Lung (tissue), 12 donors: ENCODE data around the gene EIF4EBP2. TPM values are rescaled to one million over a fixed set of nuclear protein-coding genes. Genes with fewer than 3 reads are reported as not detected.

Experiments
- ATAC-seq: fragments of 200-7000 bp; cut with Tn5 transposase; one replicate; pipeline ENCODE4 v1.9.1; 2020; ENCODE audit warnings: moderate number of reproducible peaks; ENCODE audit not compliant: insufficient read depth, low FRiP score
- DNase-seq, 3 donors: peaks; one replicate each; pipeline ENCODE4 v3.0.0-alpha.2; 2013 to 2017
- H3K27ac ChIP-seq, 2 donors: one replicate each; pipeline ENCODE4 v1.5.1; 2013; ENCODE audit warnings: mild to moderate bottlenecking in 2 of 2, moderate library complexity in 2 of 2, control low read depth in 1 of 2, inconsistent platforms in 1 of 2, low read depth in 1 of 2, low read length in 1 of 2
- H3K27me3 ChIP-seq, 3 donors: one replicate each; pipeline ENCODE4 v1.5.1; 2013; ENCODE audit warnings: low read length in 2 of 3; ENCODE audit not compliant: control insufficient read depth in 3 of 3, insufficient read depth in 3 of 3
- H3K36me3 ChIP-seq, 4 donors: one replicate each; pipeline ENCODE4 v1.5.1; 2013; ENCODE audit warnings: low read length in 4 of 4, mild to moderate bottlenecking in 1 of 4, moderate library complexity in 1 of 4; ENCODE audit not compliant: control insufficient read depth in 4 of 4, insufficient read depth in 4 of 4
- H3K4me1 ChIP-seq, 5 donors: one replicate each; pipeline ENCODE4 v1.5.1; 2013; ENCODE audit warnings: low read length in 5 of 5, mild to moderate bottlenecking in 2 of 5, moderate library complexity in 1 of 5; ENCODE audit not compliant: control insufficient read depth in 5 of 5, insufficient read depth in 5 of 5
- H3K4me3 ChIP-seq: one replicate; pipeline ENCODE4 v1.5.1; 2013; ENCODE audit warnings: mild to moderate bottlenecking, control low read depth, moderate library complexity
- H3K9ac ChIP-seq, 2 donors: one replicate each; pipeline ENCODE4 v1.5.1; 2013; ENCODE audit warnings: low read length in 2 of 2, control low read depth in 1 of 2; ENCODE audit not compliant: insufficient read depth in 1 of 2
- H3K9me3 ChIP-seq, 4 donors: one replicate each; pipeline ENCODE4 v1.5.1; 2013; ENCODE audit warnings: low read length in 3 of 4, mild to moderate bottlenecking in 1 of 4, moderate library complexity in 1 of 4; ENCODE audit not compliant: control insufficient read depth in 4 of 4, insufficient read depth in 3 of 4
- CTCF ChIP-seq: IDR thresholded peaks from 2 replicates; pipeline ENCODE4 v1.5.1; 2012; ENCODE audit warnings: mild to moderate bottlenecking; ENCODE audit errors: control extremely low read depth, extremely low read depth
- WGBS, 2 donors: extraction: QIAGEN DNeasy Blood & Tissue Kit; methylation state at CpG; one replicate each; pipeline ENCODE4 v1.1.7; 2013; 5-methylcytosine and 5-hydroxymethylcytosine counted together
- polyA plus RNA-seq, 2 donors: library from polyadenylated mRNA; stranded (reverse); fragments of 200-250 nt; gene quantifications; one replicate each; pipeline ENCODE4 v1.2.1, GENCODE V29; 2013
- total RNA-seq, 2 donors: library from RNA; depleted of rRNA in 1 of 2; stranded (reverse); fragments of >200 nt in 1 of 2; gene quantifications; one replicate each; pipeline ENCODE4 v1.2.1, GENCODE V29; 2014 to 2021
- donor health status: control.
- donor health status: control.
- donor health status: Bipolar disorder and iron deficiency.
- donor health status: healthy.
- donor health status: DM: yes; HTN: yes; CAD: no.

EIF4EBP2 gene
- total and polyA plus RNA-seq, 4 donors, result 21.8 to 63.3 (median 41.3) TPM

GRCh38 chr10:70448236-70448635 lies 44.3 kb downstream of the EIF4EBP2 start:
- no peaks in the 10 kb centered on the region for H3K36me3 ChIP-seq
- TF ChIP-seq CTCF, result no peak
- no peak overlapping the region for H3K4me3 ChIP-seq
- H3K4me1 ChIP-seq, result peaks cover 0 to 10% (median 0%) of the 10 kb centered on the region in 5 donors
- DNase-seq (no peak), ATAC-seq (no peak)
- H3K9me3 ChIP-seq, result no peaks in the 10 kb centered on the region
- no peak overlapping the region for H3K27ac ChIP-seq
- no peak overlapping the region for H3K9ac ChIP-seq
- H3K27me3 ChIP-seq, result peaks cover 0 to 2% (median under 1%) of the 10 kb centered on the region in 3 donors
- WGBS, 2 donors, result 73 to 84% methylated on average over 2 of the region's 2 CpGs

- Histone ChIP-seq H3K4me3 (no peak overlapping the region), H3K27me3 (peaks cover 0 to 17% (median 0%) of the 10 kb centered on the region in 3 donors), H3K9me3 (no peaks in the 10 kb centered on the region), H3K4me1 (peaks cover 0 to 13% (median 3%) of the 10 kb centered on the region in 5 donors), H3K36me3 (no peaks in the 10 kb centered on the region), H3K27ac (no peak overlapping the region), H3K9ac (no peak overlapping the region)
- TF ChIP-seq CTCF, result no peak
- peak in 1 of 3 donors; percentile 20 for DNase-seq
- ATAC-seq, result no peak
- WGBS, 2 donors, result 69 to 73% methylated on average over 6 of the region's 6 CpGs
These were observed 51.3 kb downstream of the EIF4EBP2 start for GRCh38 chr10:70455213-70455630.

- Histone ChIP-seq H3K36me3 (no peaks in the 10 kb centered on the region), H3K27me3 (peaks cover 0 to 17% (median 0%) of the 10 kb centered on the region in 3 donors), H3K9me3 (no peaks in the 10 kb centered on the region), H3K4me1 (peaks cover 0 to 14% (median 3%) of the 10 kb centered on the region in 5 donors), H3K4me3 (no peak overlapping the region), H3K27ac (no peak overlapping the region), H3K9ac (no peak overlapping the region)
- ATAC-seq, result no peak
- 69 to 71% methylated on average over 8 of the region's 8 CpGs for WGBS, 2 donors
- no peak for TF ChIP-seq CTCF
- DNase-seq, result no peak
These were observed 52.2 kb downstream of the EIF4EBP2 start for GRCh38 chr10:70456164-70456563.

GRCh38 chr10:70457759-70458305 lies 53.9 kb downstream of the EIF4EBP2 start:
- no peaks in the 10 kb centered on the region for H3K36me3 ChIP-seq
- H3K27ac ChIP-seq, result peak overlapping the region; percentile 32 to 83
- no peak for ATAC-seq
- no peak for TF ChIP-seq CTCF
- H3K4me1 ChIP-seq, result peaks cover 0 to 24% (median 3%) of the 10 kb centered on the region in 5 donors
- H3K9ac ChIP-seq, result no peak overlapping the region
- H3K9me3 ChIP-seq, result no peaks in the 10 kb centered on the region
- no peak overlapping the region for H3K4me3 ChIP-seq
- 48 to 50% methylated on average over 17 of the region's 17 CpGs for WGBS, 2 donors
- no peak for DNase-seq
- H3K27me3 ChIP-seq, result peaks cover 0 to 17% (median 0%) of the 10 kb centered on the region in 3 donors
